NCI-H345 (cell line): ENCODE results near the gene SHB.

Experiments used
- DNase-seq: peaks from one replicate; lab custom pipeline; 2025; lab: John Stamatoyannopoulos, UW

The SHB gene

DNA sequence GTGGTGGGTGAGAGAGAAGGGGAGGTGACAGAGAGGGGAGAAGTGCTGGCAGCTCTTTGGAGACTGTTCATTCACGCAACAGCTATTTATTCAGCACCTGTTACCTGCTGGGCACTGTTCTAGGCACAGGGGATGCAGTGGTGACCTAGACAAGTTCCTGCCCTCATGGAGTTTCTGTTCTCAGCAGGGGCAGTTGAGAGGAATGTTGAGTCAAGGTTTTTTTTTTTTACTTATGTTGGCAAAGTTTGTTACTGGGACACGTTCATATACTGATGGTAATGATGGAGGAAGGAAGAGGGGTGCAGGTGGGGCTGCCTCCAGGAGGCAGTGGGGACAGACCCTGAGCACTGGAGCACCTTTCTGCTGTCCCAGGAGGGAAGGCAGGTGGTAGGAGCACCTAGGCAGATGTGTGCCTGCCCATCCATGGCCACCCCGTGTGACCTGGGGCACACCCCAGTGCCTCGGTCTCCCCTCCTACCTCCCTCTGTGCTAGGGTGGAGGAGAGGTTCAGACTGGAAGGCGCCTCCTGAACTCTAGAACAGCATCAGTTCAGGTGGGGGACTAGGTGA is 115.7 kb downstream of the SHB start:
- DNase-seq: no peak

GRCh38 chr9:37952731-37953130 is 116.3 kb downstream of the SHB start:
- DNase-seq: no peak

GRCh38 chr9:37951671-37952449 is 117.2 kb downstream of the SHB start:
- DNase-seq: no peak

DNA sequence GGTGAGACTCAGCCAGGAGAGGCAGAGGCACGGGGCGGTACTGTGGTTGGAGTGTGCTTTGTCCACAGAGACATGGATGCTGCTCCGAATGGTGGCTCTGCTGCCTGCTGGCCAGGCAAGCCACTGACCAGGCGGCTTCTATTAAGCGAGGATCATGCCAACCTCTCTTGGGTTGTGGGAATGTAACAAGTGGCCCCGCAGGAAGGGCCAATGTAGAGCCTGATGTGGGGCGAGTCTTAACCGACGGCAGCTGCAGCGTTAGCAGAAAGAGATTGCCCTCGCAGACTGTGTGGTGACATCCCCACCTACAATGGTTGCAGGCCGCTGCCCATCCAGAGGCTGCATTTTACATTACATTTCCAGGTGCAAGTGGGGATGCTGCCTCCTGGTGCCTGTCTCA is 118.5 kb downstream of the SHB start:
- DNase-seq: no peak

DNA sequence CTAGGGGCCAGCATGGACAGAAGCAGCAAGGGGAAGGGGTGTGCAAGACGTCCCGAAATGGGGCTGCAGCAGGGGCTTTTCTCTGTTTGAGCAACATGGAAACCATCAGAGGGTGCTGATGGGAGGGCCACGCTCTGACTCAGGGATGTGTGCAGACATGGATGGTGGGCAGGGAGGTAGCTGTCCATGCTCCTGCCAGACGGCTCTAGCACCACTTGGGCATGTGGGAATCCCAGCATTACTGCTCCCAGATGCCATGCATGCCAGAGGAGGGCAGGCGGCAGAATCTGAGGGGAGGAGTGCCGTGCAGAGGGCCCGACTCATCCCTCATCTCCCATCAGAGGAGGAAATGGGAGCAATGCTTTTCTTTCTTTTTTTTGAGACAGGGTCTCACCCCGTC is 119.5 kb downstream of the SHB start:
- no peak for DNase-seq

DNA sequence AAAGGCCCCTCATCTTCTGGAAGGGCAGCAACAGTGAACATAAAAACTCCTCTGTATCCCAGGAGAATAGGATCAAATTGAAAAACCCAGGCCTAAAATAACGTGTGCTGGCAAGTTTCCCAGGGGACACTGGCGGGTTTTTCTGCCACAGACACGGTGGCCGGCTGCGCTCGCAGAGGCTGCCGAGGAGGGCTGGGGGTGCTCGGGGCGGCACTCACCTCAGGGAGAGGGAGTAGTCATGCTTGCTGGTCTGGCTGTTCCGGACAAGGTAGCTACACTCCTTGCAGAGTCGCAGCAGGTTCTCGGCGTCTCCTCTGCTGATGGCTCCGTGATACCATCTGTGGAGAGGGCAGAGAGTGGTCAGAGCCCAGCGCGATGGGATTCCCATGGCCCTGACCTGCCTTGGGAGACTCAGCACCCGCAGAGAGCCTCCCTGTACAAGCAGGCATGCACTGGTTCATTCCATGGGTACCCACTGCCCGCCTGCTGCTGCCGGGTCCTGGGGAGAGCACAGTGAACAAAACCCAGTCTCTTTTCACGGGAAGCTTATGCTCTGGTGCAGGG is 120.5 kb downstream of the SHB start:
- DNase-seq: no peak

DNA sequence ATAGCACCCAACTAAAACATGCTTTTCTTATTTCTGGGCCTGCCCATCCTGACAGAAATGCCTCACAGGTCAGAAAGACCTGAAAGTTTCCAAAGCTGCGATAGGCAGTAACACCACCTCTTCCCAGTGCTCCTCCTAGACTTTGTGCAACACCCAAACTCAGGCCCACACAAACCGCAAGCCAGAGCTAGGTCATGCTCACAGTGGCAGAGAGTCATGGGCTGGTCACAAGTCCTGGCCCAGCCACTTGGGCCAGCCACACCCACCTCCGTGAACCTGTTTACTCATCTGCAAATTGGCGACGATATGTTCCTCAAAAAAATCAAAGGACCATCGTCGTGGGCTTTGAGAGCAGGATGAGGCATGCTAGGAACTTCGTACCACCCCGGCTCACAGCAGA is 121.0 kb downstream of the SHB start:
- DNase-seq: no peak

GRCh38 chr9:37947471-37947870 is 121.6 kb downstream of the SHB start:
- DNase-seq: no peak

GRCh38 chr9:37946971-37947370 is 122.1 kb downstream of the SHB start:
- DNase-seq: no peak

DNA sequence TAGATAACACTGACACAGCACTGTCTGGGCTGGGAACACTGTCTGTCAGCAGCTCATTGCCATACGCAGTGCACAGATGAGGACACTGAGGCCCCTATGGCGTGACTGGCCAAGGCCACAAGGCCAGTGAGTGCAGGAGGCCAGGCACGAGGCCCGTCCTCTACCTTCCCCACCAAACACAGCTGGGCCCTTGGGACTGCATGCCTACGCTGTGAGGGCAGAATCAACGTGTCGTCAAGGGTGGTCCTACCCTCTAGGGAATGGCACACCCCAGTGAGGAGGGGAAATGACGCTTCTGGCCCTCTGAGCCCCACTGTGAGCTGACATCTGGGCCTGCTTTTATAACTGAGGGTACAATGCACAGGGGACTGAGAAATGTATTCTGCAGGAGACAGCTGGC is 123.0 kb downstream of the SHB start:
- no peak for DNase-seq

DNA sequence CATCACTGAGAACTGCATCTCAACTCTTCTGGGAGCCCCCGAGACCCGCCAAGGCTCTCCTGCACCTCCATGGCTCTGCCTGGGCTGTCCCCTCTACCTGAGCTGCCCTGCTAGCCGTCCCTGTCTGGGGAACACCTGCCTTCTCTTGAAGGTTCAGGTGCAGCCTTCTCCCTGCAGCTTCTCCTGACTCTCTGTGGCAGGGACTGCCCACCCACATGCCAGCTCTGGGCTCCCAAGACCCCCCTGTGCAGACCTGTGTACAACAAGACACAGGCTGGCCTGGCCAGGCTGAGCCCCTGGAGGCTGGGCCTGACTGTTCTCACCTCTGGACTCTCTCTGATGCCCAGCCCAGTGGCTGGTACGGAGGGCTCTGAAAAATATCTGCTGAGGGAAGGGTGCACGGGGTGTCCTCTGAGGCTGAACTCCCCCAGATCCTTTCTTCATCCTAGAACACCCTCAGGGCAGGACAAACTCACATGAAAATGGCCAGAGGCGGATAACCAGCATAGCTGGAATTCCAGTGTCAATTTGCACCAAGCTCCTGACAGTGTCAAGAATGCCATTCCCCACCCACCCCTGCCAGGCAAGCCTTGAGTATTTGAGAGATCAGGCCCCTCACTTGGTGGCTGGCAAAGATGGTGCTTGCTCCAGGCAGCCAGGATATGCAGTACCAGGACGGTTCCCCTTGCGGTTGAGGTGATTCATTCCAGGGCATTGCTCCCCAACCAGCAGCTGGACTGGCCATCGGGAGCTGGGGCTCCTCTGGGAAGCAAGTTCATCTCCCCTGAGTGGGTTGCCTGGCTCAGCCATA is 124.2 kb downstream of the SHB start:
- no peak for DNase-seq

- no peak for DNase-seq
Measured at GRCh38 chr9:37944266-37944650, 124.8 kb downstream of the SHB start.

DNA sequence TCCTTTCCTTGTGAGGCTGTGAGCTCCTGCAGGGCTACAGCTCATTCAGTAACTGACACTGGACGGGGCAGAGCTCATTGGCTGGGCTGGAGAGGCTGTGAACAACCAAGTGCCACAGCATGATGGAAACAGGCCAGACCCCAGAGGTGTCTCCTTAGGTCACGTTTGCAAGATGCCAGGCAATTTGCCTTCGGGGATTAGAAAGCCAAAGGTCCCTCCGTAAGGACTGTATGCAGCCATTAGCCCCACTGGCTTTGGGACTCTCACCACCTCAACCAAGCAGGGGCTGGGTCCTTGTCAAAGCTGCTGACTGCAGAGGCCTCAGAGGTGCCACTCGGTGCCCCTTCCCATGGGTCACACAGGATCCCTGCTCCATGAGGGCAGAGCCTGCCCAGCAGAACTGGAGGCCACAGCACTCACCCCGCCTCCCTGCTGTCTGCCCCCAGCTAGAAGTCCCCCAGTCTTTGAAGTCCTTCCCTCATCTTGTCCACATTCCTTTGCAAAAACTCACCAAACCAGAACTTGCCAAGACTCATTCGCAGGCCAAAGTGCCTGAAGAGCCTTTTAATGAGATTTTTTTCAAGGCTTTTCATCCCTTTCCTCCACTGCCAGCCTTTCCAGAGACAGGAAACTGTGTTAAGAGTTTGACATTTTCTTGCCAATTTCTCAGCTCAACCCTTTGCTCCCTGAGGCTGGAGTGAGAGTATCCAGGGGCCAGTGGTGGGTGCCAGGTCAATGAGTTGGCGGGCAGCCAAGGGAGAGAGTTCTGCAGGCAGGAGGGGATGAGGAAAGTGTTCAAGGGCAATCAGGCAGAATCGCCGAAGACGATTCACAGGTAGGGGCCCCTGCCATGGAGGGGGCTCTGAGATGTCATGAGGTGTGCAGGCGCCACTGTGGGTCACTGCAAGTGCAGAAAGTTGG is 125.4 kb downstream of the SHB start:
- no peak for DNase-seq

GRCh38 chr9:37942621-37943344 is 126.2 kb downstream of the SHB start:
- no peak for DNase-seq

DNA sequence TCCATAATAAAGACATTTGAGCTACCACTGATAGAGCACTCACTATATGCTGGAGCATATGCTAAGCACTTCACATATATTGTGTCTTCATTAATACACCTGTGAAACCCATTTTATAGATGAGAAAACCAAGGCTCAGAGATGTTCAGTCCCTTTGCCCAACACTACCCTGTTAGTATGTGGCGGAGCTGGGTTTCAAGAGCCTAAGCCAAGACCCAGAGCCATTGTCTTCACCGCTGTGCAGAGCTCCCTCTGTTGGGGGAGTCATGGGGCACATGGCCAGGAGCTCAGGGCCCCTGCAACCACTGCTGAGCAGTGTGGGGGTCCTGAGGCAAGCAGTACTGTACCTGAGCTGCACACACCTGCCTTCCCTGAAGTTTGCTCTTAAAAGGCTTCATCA is 127.8 kb downstream of the SHB start:
- DNase-seq: no peak

GRCh38 chr9:37939575-37940095 is 129.4 kb downstream of the SHB start:
- DNase-seq: no peak

DNA sequence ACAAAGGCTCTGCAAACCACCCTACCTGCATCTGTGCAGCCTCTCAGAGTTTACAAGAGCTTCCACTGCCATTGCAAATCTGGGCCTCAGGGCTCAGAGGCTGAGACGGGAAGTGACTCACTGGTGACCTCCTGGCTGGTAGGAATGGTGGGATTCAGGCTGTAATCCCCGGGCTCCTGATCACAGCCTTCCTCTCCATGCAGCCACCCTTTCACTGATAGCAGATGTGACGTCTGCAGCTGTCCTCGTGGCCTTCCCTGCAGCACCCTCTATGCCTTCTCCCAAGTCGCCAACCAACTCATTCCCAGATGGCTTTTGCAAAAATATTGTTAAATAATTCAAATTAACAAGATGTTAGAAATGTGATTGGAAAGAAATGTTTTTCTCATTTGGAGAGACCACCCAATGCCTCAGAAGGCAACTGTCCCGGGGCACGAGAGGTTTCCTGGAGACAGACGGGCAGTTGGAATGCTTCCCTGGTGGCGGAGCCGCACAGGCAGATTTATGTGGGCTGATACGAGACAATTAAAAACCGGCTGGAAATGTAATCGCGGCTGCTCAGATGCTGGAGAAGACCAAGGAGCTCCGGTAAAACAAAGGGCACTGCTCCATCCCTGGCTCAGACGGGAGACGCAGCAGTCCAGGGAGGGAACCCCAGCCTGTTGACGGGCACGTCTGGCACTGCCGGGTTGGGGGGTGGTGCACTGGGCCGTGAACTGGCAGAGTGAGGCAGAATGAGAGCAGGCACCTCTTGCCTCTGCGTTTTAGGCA is 130.7 kb downstream of the SHB start:
- no peak for DNase-seq

- DNase-seq: no peak
Measured at GRCh38 chr9:37937366-37937765, 131.7 kb downstream of the SHB start.

DNA sequence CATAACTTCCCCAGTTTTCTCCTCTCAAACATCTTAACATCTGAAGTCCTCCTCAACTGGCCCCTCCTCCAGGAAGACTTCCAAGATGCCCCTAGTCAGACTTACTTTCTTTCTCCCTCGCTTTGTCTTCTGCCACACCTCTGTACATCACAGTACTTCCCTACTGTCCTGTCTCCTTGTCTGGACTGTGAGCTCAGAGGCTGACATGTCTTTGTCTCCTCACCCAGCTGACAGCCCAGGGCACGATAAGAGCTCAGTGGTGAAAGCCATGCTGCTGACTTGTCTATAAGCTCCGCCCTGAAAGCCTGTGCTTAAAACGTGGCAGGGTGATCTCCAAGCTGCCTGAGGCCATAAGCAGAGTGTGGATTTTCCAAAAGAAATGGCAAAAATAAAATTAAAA is 132.1 kb downstream of the SHB start:
- DNase-seq: no peak

GRCh38 chr9:37936376-37936775 is 132.7 kb downstream of the SHB start:
- no peak for DNase-seq
